RKO (cell line): ENCODE results near the gene CCBE1.

Experiments used
- DNase-seq: peaks from one replicate; pipeline ENCODE4 v3.0.0-alpha.2; 2016; ENCODE audit warnings: low spot score

CCBE1 gene

DNA sequence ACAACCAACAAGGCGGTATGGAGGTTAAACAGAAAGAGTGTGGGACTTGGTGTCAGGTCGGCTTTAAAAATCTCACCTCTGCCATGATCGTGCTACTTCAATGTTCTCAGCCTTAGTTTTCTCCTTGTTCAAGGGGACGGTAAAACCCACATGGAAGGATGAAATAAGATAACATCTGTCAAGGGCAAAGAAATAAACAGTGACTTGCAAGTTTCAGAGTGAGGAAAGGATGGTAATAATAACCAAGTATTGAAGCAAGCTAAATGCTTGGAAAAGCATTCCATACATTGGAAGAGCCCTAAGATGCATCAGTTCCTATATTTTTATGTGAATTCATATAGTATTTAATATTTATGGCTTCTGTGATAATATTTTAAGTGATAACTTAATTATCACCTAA lies 308.4 kb downstream of the CCBE1 start:
- DNase-seq: no peak

- no peak for DNase-seq
Observed at GRCh38 chr18:59387687-59388565, 309.3 kb downstream of the CCBE1 start.

DNA sequence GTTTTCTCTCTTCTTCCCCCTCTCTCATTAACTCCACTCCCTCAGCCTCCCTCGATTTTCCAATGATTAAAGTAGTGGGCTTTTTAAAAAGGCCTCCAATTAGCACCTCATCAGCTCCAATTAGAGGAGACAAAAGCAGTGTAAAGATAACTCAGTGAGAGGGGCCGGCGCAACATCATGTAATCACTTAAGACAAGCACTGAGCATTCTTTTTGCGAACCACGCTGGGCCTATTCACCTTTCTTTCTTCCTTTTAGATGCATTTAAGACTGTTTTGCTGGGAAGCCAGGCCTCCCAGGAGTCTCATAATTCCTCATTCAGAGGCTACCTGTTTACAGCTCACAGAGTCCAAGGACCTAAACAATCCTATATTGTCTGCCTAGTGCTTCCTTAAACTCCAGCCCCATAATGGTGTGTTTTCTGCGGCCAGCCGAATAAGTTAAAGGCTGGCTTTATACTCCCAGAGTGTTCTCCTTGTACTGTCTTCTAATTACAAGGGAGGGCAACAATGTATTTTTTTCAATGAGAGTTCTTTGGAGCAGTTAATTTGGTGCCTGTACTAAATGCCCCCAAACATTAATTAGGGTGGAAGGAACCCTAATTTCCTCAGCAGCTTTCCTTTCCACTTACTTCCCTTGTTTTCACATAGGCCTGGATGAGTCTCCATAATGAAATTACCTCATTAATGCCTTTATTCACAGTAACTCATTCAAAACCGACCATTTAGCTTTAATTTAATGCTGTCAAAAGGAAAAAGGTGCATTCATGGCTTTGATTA lies 310.1 kb downstream of the CCBE1 start:
- DNase-seq: no peak

DNA sequence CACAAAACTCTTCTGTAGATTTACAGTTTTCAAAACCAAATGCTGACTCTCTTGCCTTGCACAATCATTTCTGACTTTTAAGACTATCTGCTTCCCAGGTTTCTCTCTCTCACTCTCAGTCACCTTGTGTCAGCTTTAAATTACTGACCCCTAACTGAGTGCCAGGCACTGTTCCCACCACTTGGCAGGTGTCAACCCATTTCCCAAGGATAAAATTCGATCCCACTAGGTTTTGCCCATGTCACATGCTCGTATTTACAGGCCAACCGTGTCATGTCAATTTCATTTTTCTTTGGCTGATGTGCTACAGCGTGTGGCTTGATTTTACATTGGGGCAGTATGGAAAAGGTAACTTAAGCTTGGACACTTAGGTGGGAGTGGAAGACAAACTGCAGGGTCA lies 312.0 kb downstream of the CCBE1 start:
- DNase-seq: no peak

GRCh38 chr18:59383851-59384250 lies 313.4 kb downstream of the CCBE1 start:
- no peak for DNase-seq

GRCh38 chr18:59382383-59382782 lies 314.8 kb downstream of the CCBE1 start:
- no peak for DNase-seq

DNA sequence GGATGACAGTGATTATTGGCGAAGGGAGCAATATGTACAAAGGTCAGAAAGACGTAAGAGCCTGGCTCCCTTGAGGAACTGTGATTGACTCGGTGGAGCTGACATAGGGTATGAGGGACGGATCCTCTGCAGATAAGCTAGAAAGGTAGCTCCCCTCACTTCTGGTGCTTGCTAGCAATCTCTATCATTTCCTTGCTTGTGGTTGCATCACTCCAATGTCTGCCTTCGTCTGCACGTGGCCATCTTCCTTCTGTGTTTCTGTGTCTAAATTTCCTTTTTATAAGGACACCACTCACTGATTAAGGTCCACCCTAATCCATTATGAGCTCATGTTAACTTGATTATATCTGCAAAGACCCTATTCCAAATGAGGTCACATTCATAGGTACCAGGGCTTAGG lies 315.3 kb downstream of the CCBE1 start:
- no peak for DNase-seq
